Activated CD8-positive, alpha-beta memory T cell treated with anti-CD3 and anti-CD28 coated beads, Interleukin-2, amount 10 ng/mL, durations not matched to agents 7 days and 5 days (primary cell): ENCODE measurements around the gene RAI1. TPM values are rescaled to one million over a fixed set of nuclear protein-coding genes. Genes with fewer than 3 reads are reported as not detected.

Experiments
- ATAC-seq: fragments of 150-1000 bp; cut with Tn5 transposase; one replicate; pipeline ENCODE4 v1.10.0; 2021; ENCODE audit warnings: moderate library complexity
- CTCF ChIA-PET: fragments of 350-600 bp; sonication (Branson Sonifier 250); formaldehyde crosslinking; loops from one replicate; lab custom pipeline; 2021; ENCODE audit warnings: antibody characterized with exemption; lab: Charles Lee
- DNase-seq: peaks from one replicate; pipeline ENCODE4 v3.0.0-alpha.2; 2020
- H3K27ac Mint-ChIP-seq: one replicate; pipeline ENCODE4 v1.8.0; 2021; ENCODE audit warnings: mild to moderate bottlenecking, mixed read lengths
- H3K27me3 Mint-ChIP-seq: one replicate; pipeline ENCODE4 v1.8.0; 2021; ENCODE audit warnings: mixed read lengths
- H3K36me3 Mint-ChIP-seq: one replicate; pipeline ENCODE4 v1.8.0; 2021; ENCODE audit warnings: mild to moderate bottlenecking, mixed read lengths
- H3K4me1 Mint-ChIP-seq: one replicate; pipeline ENCODE4 v1.8.0; 2021; ENCODE audit warnings: mixed read lengths
- H3K4me3 Mint-ChIP-seq: one replicate; pipeline ENCODE4 v1.8.0; 2021; ENCODE audit warnings: mild to moderate bottlenecking, moderate library complexity, mixed read lengths
- H3K9me3 Mint-ChIP-seq: one replicate; pipeline ENCODE4 v1.8.0; 2022; ENCODE audit warnings: low read depth, mixed read lengths
- total RNA-seq, 2 experiments: library from RNA; stranded (reverse); gene quantifications; one replicate each; pipeline ENCODE4 v1.2.3, GENCODE V29; 2021

Gene RAI1
- total RNA-seq, 2 experiments from 2014 or later: 17.4 to 24.4 TPM

- H3K36me3 Mint-ChIP-seq: no peaks in the 10 kb centered on the region
- no peaks in the 10 kb centered on the region for H3K9me3 Mint-ChIP-seq
- H3K4me3 Mint-ChIP-seq: no peak overlapping the region
- peak; percentile 83 for DNase-seq
- H3K4me1 Mint-ChIP-seq: peaks cover 21% of the 10 kb centered on the region
- H3K27ac Mint-ChIP-seq: peak overlapping the region; percentile 40
- peak; percentile 81 for ATAC-seq
- no peaks in the 10 kb centered on the region for H3K27me3 Mint-ChIP-seq
- CTCF ChIA-PET: interaction anchor here (1.0 to 1.6 kb wide), 3 partner anchors 18 to 207 kb away, joined by 3 to 4 read pairs (median 3); no protein-coding TSS in a partner anchor
Measured at GRCh38 chr17:17712268-17712924, 31.1 kb downstream of the RAI1 start.

- CTCF ChIA-PET: interaction anchor here (1.3 to 1.4 kb wide), 2 partner anchors 19 to 34 kb away, joined by 3 to 5 read pairs; no protein-coding TSS in a partner anchor
- H3K9me3 Mint-ChIP-seq: no peaks in the 10 kb centered on the region
- DNase-seq (no peak), ATAC-seq (no peak)
- H3K4me1 Mint-ChIP-seq: peaks cover 27% of the 10 kb centered on the region
- H3K36me3 Mint-ChIP-seq: no peaks in the 10 kb centered on the region
- H3K27ac Mint-ChIP-seq: no peak overlapping the region
- no peaks in the 10 kb centered on the region for H3K27me3 Mint-ChIP-seq
- no peak overlapping the region for H3K4me3 Mint-ChIP-seq
Measured at GRCh38 chr17:17713839-17714238, 32.6 kb downstream of the RAI1 start.

GRCh38 chr17:17714261-17714866 lies 33.1 kb downstream of the RAI1 start:
- Mint-ChIP-seq H3K36me3 (no peaks in the 10 kb centered on the region), H3K4me3 (no peak overlapping the region), H3K4me1 (peaks cover 27% of the 10 kb centered on the region), H3K9me3 (no peaks in the 10 kb centered on the region), H3K27me3 (no peaks in the 10 kb centered on the region), H3K27ac (no peak overlapping the region)
- CTCF ChIA-PET: interaction anchor here (1.1 to 1.4 kb wide), 3 partner anchors 20 to 34 kb away, joined by 3 to 5 read pairs (median 3); no protein-coding TSS in a partner anchor
- DNase-seq: no peak
- ATAC-seq: no peak

- H3K27me3 Mint-ChIP-seq: no peaks in the 10 kb centered on the region
- no peak overlapping the region for H3K27ac Mint-ChIP-seq
- H3K9me3 Mint-ChIP-seq: no peaks in the 10 kb centered on the region
- H3K4me1 Mint-ChIP-seq: peaks cover 27% of the 10 kb centered on the region
- DNase-seq (no peak), ATAC-seq (no peak)
- CTCF ChIA-PET: interaction anchor here (1.1 to 1.4 kb wide), 2 partner anchors 20 to 30 kb away, joined by 3 read pairs; no protein-coding TSS in a partner anchor
- H3K36me3 Mint-ChIP-seq: no peaks in the 10 kb centered on the region
- no peak overlapping the region for H3K4me3 Mint-ChIP-seq
Measured at GRCh38 chr17:17714879-17715278, 33.6 kb downstream of the RAI1 start.

- Mint-ChIP-seq H3K27me3 (peaks cover 10% of the 10 kb centered on the region), H3K9me3 (no peaks in the 10 kb centered on the region), H3K27ac (no peak overlapping the region), H3K4me3 (no peak overlapping the region), H3K36me3 (no peaks in the 10 kb centered on the region), H3K4me1 (peaks cover 26% of the 10 kb centered on the region)
- DNase-seq: no peak
- CTCF ChIA-PET: no interaction called here
- no peak for ATAC-seq
Measured at GRCh38 chr17:17716837-17717523, 35.7 kb downstream of the RAI1 start.

- CTCF ChIA-PET: interaction anchor here (1.1 kb wide), 1 partner anchor 11 kb away, joined by 3 read pairs; no protein-coding TSS in a partner anchor
- Mint-ChIP-seq H3K9me3 (no peaks in the 10 kb centered on the region), H3K4me3 (no peak overlapping the region), H3K36me3 (no peaks in the 10 kb centered on the region), H3K27ac (no peak overlapping the region), H3K27me3 (peaks cover 21% of the 10 kb centered on the region), H3K4me1 (peaks cover 20% of the 10 kb centered on the region)
- no peak for DNase-seq
- ATAC-seq: no peak
Measured at GRCh38 chr17:17718251-17718650, 37.0 kb downstream of the RAI1 start.

- H3K27me3 Mint-ChIP-seq: peaks cover 29% of the 10 kb centered on the region
- CTCF ChIA-PET: no interaction called here
- no peaks in the 10 kb centered on the region for H3K9me3 Mint-ChIP-seq
- ATAC-seq (no peak), DNase-seq (no peak)
- no peak overlapping the region for H3K27ac Mint-ChIP-seq
- H3K36me3 Mint-ChIP-seq: no peaks in the 10 kb centered on the region
- no peak overlapping the region for H3K4me3 Mint-ChIP-seq
- peaks cover 19% of the 10 kb centered on the region for H3K4me1 Mint-ChIP-seq
Measured at GRCh38 chr17:17719199-17719940, 38.1 kb downstream of the RAI1 start.

- no peaks in the 10 kb centered on the region for H3K9me3 Mint-ChIP-seq
- no peak overlapping the region for H3K4me3 Mint-ChIP-seq
- CTCF ChIA-PET: no interaction called here
- ATAC-seq: no peak
- no peak overlapping the region for H3K27ac Mint-ChIP-seq
- DNase-seq: no peak
- no peaks in the 10 kb centered on the region for H3K36me3 Mint-ChIP-seq
- peaks cover 31% of the 10 kb centered on the region for H3K27me3 Mint-ChIP-seq
- peaks cover 21% of the 10 kb centered on the region for H3K4me1 Mint-ChIP-seq
Measured at GRCh38 chr17:17719966-17720543, 38.8 kb downstream of the RAI1 start.

- CTCF ChIA-PET: no interaction called here
- Mint-ChIP-seq H3K4me3 (no peak overlapping the region), H3K27me3 (peaks cover 39% of the 10 kb centered on the region), H3K27ac (no peak overlapping the region), H3K4me1 (peaks cover 23% of the 10 kb centered on the region), H3K36me3 (no peaks in the 10 kb centered on the region), H3K9me3 (no peaks in the 10 kb centered on the region)
- DNase-seq (no peak), ATAC-seq (no peak)
Measured at GRCh38 chr17:17721140-17721668, 39.9 kb downstream of the RAI1 start.

GRCh38 chr17:17722081-17722905 lies 41.0 kb downstream of the RAI1 start:
- ATAC-seq (no peak), DNase-seq (no peak)
- Mint-ChIP-seq H3K27ac (no peak overlapping the region), H3K9me3 (no peaks in the 10 kb centered on the region), H3K4me3 (no peak overlapping the region), H3K27me3 (peaks cover 46% of the 10 kb centered on the region), H3K36me3 (no peaks in the 10 kb centered on the region), H3K4me1 (peaks cover 27% of the 10 kb centered on the region)
- CTCF ChIA-PET: no interaction called here

- no peak overlapping the region for H3K27ac Mint-ChIP-seq
- no peaks in the 10 kb centered on the region for H3K36me3 Mint-ChIP-seq
- peaks cover 46% of the 10 kb centered on the region for H3K27me3 Mint-ChIP-seq
- no peaks in the 10 kb centered on the region for H3K9me3 Mint-ChIP-seq
- DNase-seq (no peak), ATAC-seq (no peak)
- H3K4me3 Mint-ChIP-seq: peak overlapping the region; percentile 9
- CTCF ChIA-PET: no interaction called here
- peaks cover 23% of the 10 kb centered on the region for H3K4me1 Mint-ChIP-seq
Measured at GRCh38 chr17:17722906-17723353, 41.7 kb downstream of the RAI1 start.
